ENCODE results near the gene DNLZ. TPM values are rescaled to one million over a fixed set of nuclear protein-coding genes. Genes with fewer than 3 reads are reported as not detected.

Gene DNLZ
- total and polyA plus RNA-seq, 5 donors from 2014 or later = 25.5 to 67.9 (median 57.6) TPM

GRCh38 chr9:136332482-136332983 lies 31.0 kb downstream of the DNLZ start:
- H3K9me3 Mint-ChIP-seq = no peaks in the 10 kb centered on the region
- peaks cover 9% of the 10 kb centered on the region for H3K4me1 ChIP-seq (ENCODE audit: control insufficient read depth, insufficient read depth, low read length, poor library complexity, severe bottlenecking)
- H3K4me3 ChIP-seq (ENCODE audit: low read depth, low read length) = no peak overlapping the region
- no peak for ATAC-seq (ENCODE audit: low read depth in 2 of 2)
- no peaks in the 10 kb centered on the region for H3K27me3 Mint-ChIP-seq
- no peaks in the 10 kb centered on the region for H3K9me3 ChIP-seq (ENCODE audit: control insufficient read depth in 2 of 2, low read length in 2 of 2)
- no peaks in the 10 kb centered on the region for H3K27me3 ChIP-seq (ENCODE audit: control insufficient read depth, insufficient read depth, low read length)
- DNase-seq = no peak
- H3K36me3 Mint-ChIP-seq = no peaks in the 10 kb centered on the region
- H3K4me1 Mint-ChIP-seq = peaks cover 0 to 5% (median 2%) of the 10 kb centered on the region in 4 donors
- H3K27ac ChIP-seq (ENCODE audit: insufficient read depth, low read length, poor library complexity, severe bottlenecking) = no peak overlapping the region
- no peak overlapping the region for H3K27ac Mint-ChIP-seq
- H3K4me3 Mint-ChIP-seq = no peak overlapping the region
- H3K36me3 ChIP-seq (ENCODE audit: control insufficient read depth, insufficient read depth, low read length) = no peaks in the 10 kb centered on the region

GRCh38 chr9:136331556-136332481 lies 31.7 kb downstream of the DNLZ start:
- no peak overlapping the region for H3K27ac ChIP-seq (ENCODE audit: insufficient read depth, low read length, poor library complexity, severe bottlenecking)
- Mint-ChIP-seq H3K4me3 (no peak overlapping the region), H3K4me1 (peaks cover 0 to 5% (median 2%) of the 10 kb centered on the region in 4 donors), H3K9me3 (no peaks in the 10 kb centered on the region), H3K27me3 (no peaks in the 10 kb centered on the region), H3K27ac (no peak overlapping the region), H3K36me3 (no peaks in the 10 kb centered on the region)
- H3K27me3 ChIP-seq (ENCODE audit: control insufficient read depth, insufficient read depth, low read length) = no peaks in the 10 kb centered on the region
- no peaks in the 10 kb centered on the region for H3K36me3 ChIP-seq (ENCODE audit: control insufficient read depth, insufficient read depth, low read length)
- ATAC-seq (ENCODE audit: low read depth in 2 of 2) (no peak), DNase-seq (no peak)
- H3K4me3 ChIP-seq (ENCODE audit: low read depth, low read length) = no peak overlapping the region
- peaks cover 12% of the 10 kb centered on the region for H3K4me1 ChIP-seq (ENCODE audit: control insufficient read depth, insufficient read depth, low read length, poor library complexity, severe bottlenecking)
- H3K9me3 ChIP-seq (ENCODE audit: control insufficient read depth in 2 of 2, low read length in 2 of 2) = no peaks in the 10 kb centered on the region

GRCh38 chr9:136331030-136331429 lies 32.5 kb downstream of the DNLZ start:
- no peak for ATAC-seq (ENCODE audit: low read depth in 2 of 2)
- no peaks in the 10 kb centered on the region for H3K9me3 ChIP-seq (ENCODE audit: control insufficient read depth in 2 of 2, low read length in 2 of 2)
- Mint-ChIP-seq H3K36me3 (no peaks in the 10 kb centered on the region), H3K4me3 (no peak overlapping the region), H3K27me3 (no peaks in the 10 kb centered on the region), H3K4me1 (peaks cover 0 to 5% (median 2%) of the 10 kb centered on the region in 4 donors), H3K27ac (no peak overlapping the region), H3K9me3 (no peaks in the 10 kb centered on the region)
- H3K4me1 ChIP-seq (ENCODE audit: control insufficient read depth, insufficient read depth, low read length, poor library complexity, severe bottlenecking) = peaks cover 14% of the 10 kb centered on the region
- no peak overlapping the region for H3K4me3 ChIP-seq (ENCODE audit: low read depth, low read length)
- H3K27me3 ChIP-seq (ENCODE audit: control insufficient read depth, insufficient read depth, low read length) = no peaks in the 10 kb centered on the region
- no peak overlapping the region for H3K27ac ChIP-seq (ENCODE audit: insufficient read depth, low read length, poor library complexity, severe bottlenecking)
- no peak for DNase-seq
- no peaks in the 10 kb centered on the region for H3K36me3 ChIP-seq (ENCODE audit: control insufficient read depth, insufficient read depth, low read length)

- ATAC-seq (ENCODE audit: low read depth in 2 of 2) (no peak), DNase-seq (no peak)
- Histone ChIP-seq H3K36me3 (ENCODE audit: control insufficient read depth, insufficient read depth, low read length) (no peaks in the 10 kb centered on the region), H3K9me3 (ENCODE audit: control insufficient read depth in 2 of 2, low read length in 2 of 2) (no peaks in the 10 kb centered on the region), H3K27me3 (ENCODE audit: control insufficient read depth, insufficient read depth, low read length) (no peaks in the 10 kb centered on the region), H3K27ac (ENCODE audit: insufficient read depth, low read length, poor library complexity, severe bottlenecking) (no peak overlapping the region), H3K4me1 (ENCODE audit: control insufficient read depth, insufficient read depth, low read length, poor library complexity, severe bottlenecking) (peaks cover 14% of the 10 kb centered on the region), H3K4me3 (ENCODE audit: low read depth, low read length) (no peak overlapping the region)
- Mint-ChIP-seq H3K4me1 (peaks cover 0 to 5% (median 2%) of the 10 kb centered on the region in 4 donors), H3K4me3 (peak overlapping the region in 1 of 4 donors; percentile 54), H3K36me3 (no peaks in the 10 kb centered on the region), H3K27ac (no peak overlapping the region), H3K27me3 (no peaks in the 10 kb centered on the region), H3K9me3 (no peaks in the 10 kb centered on the region)
Observed at GRCh38 chr9:136330406-136330990, 33.0 kb downstream of the DNLZ start.

- no peaks in the 10 kb centered on the region for H3K27me3 ChIP-seq (ENCODE audit: control insufficient read depth, insufficient read depth, low read length)
- Mint-ChIP-seq H3K4me3 (peak overlapping the region in 2 of 4 donors; percentile 9 to 54), H3K4me1 (peaks cover 0 to 5% (median 2%) of the 10 kb centered on the region in 4 donors), H3K27me3 (no peaks in the 10 kb centered on the region), H3K9me3 (no peaks in the 10 kb centered on the region), H3K27ac (peak overlapping the region in 1 of 3 donors; percentile 43), H3K36me3 (no peaks in the 10 kb centered on the region)
- no peak for ATAC-seq (ENCODE audit: low read depth in 2 of 2)
- H3K36me3 ChIP-seq (ENCODE audit: control insufficient read depth, insufficient read depth, low read length) = no peaks in the 10 kb centered on the region
- H3K4me3 ChIP-seq (ENCODE audit: low read depth, low read length) = no peak overlapping the region
- H3K9me3 ChIP-seq (ENCODE audit: control insufficient read depth in 2 of 2, low read length in 2 of 2) = no peaks in the 10 kb centered on the region
- peaks cover 14% of the 10 kb centered on the region for H3K4me1 ChIP-seq (ENCODE audit: control insufficient read depth, insufficient read depth, low read length, poor library complexity, severe bottlenecking)
- no peak for DNase-seq
- no peak overlapping the region for H3K27ac ChIP-seq (ENCODE audit: insufficient read depth, low read length, poor library complexity, severe bottlenecking)
Observed at GRCh38 chr9:136329636-136330405, 33.7 kb downstream of the DNLZ start.

GRCh38 chr9:136329211-136329627 lies 34.3 kb downstream of the DNLZ start:
- H3K27ac Mint-ChIP-seq = no peak overlapping the region
- peaks cover 0 to 5% (median 2%) of the 10 kb centered on the region in 4 donors for H3K4me1 Mint-ChIP-seq
- ATAC-seq (ENCODE audit: low read depth in 2 of 2) = no peak
- Histone ChIP-seq H3K4me3 (ENCODE audit: low read depth, low read length) (no peak overlapping the region), H3K4me1 (ENCODE audit: control insufficient read depth, insufficient read depth, low read length, poor library complexity, severe bottlenecking) (peaks cover 14% of the 10 kb centered on the region), H3K36me3 (ENCODE audit: control insufficient read depth, insufficient read depth, low read length) (no peaks in the 10 kb centered on the region), H3K27me3 (ENCODE audit: control insufficient read depth, insufficient read depth, low read length) (no peaks in the 10 kb centered on the region), H3K27ac (ENCODE audit: insufficient read depth, low read length, poor library complexity, severe bottlenecking) (no peak overlapping the region), H3K9me3 (ENCODE audit: control insufficient read depth in 2 of 2, low read length in 2 of 2) (no peaks in the 10 kb centered on the region)
- DNase-seq = no peak
- peak overlapping the region in 1 of 4 donors; percentile 9 for H3K4me3 Mint-ChIP-seq
- H3K36me3 Mint-ChIP-seq = no peaks in the 10 kb centered on the region
- H3K27me3 Mint-ChIP-seq = no peaks in the 10 kb centered on the region
- H3K9me3 Mint-ChIP-seq = no peaks in the 10 kb centered on the region

GRCh38 chr9:136328622-136329041 lies 34.9 kb downstream of the DNLZ start:
- Mint-ChIP-seq H3K9me3 (no peaks in the 10 kb centered on the region), H3K27ac (peak overlapping the region in 2 of 3 donors; percentile 32 to 36)
- DNase-seq = no peak

More at GRCh38 chr9:136328622-136329041, 34.9 kb downstream of the DNLZ start:
- no peak overlapping the region for H3K27ac ChIP-seq (ENCODE audit: insufficient read depth, low read length, poor library complexity, severe bottlenecking)
- Mint-ChIP-seq H3K36me3 (no peaks in the 10 kb centered on the region), H3K4me3 (peak overlapping the region; percentile 9 to 85 (median 76)), H3K27me3 (no peaks in the 10 kb centered on the region), H3K4me1 (peaks cover 0 to 5% (median 2%) of the 10 kb centered on the region in 4 donors)
- H3K9me3 ChIP-seq (ENCODE audit: control insufficient read depth in 2 of 2, low read length in 2 of 2) = no peaks in the 10 kb centered on the region
- H3K36me3 ChIP-seq (ENCODE audit: control insufficient read depth, insufficient read depth, low read length) = no peaks in the 10 kb centered on the region
- no peak for ATAC-seq (ENCODE audit: low read depth in 2 of 2)
- no peaks in the 10 kb centered on the region for H3K27me3 ChIP-seq (ENCODE audit: control insufficient read depth, insufficient read depth, low read length)
- peaks cover 14% of the 10 kb centered on the region for H3K4me1 ChIP-seq (ENCODE audit: control insufficient read depth, insufficient read depth, low read length, poor library complexity, severe bottlenecking)
- no peak overlapping the region for H3K4me3 ChIP-seq (ENCODE audit: low read depth, low read length)
